Dedifferentiated amniotic fluid mesenchymal stem cell (primary cell): ENCODE data around the gene PEX3.
A peak's percentile ranks its signal among the peaks of the same experiment; 100 is the strongest.
"Not testable (repeated sequence)": the region's sequence is repeated elsewhere in the genome, so short reads cannot be mapped to it uniquely, and the experiment has no call there.

Experiments
- DNase-seq: peaks from one replicate; pipeline ENCODE4 v3.0.0-alpha.2; 2016; ENCODE audit errors: extremely low spot score

Gene PEX3

DNA sequence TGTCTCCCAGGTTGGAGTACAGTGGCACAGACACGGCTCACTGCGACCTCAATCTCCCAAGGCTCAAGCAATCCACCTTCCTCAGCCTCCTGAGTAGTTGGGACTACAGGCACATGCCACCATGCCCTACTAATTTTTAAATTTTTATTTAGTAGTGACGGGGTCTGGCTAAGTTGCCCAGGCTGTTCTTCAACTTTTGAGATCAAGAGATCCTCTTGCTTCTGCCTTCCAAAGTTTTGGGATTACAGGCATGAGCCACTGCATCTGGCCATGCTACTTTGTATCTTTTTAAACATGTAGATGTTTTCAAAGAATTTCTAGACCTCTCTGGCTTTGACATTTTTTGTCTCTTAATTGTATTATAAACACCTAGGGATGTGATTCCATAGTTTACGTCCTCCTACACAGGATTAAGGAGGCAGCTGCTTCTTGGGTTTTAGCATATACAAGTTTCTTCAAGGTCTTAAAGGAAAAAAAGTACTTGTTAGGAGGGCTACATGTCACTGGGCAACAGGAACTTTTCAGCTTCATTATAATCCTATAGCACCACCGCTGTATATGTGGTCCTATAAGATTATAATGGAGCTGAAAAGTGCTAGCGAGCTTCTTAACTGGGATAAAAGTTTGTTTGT, 1.4 kb upstream of the PEX3 start:
- DNase-seq = no peak

DNA sequence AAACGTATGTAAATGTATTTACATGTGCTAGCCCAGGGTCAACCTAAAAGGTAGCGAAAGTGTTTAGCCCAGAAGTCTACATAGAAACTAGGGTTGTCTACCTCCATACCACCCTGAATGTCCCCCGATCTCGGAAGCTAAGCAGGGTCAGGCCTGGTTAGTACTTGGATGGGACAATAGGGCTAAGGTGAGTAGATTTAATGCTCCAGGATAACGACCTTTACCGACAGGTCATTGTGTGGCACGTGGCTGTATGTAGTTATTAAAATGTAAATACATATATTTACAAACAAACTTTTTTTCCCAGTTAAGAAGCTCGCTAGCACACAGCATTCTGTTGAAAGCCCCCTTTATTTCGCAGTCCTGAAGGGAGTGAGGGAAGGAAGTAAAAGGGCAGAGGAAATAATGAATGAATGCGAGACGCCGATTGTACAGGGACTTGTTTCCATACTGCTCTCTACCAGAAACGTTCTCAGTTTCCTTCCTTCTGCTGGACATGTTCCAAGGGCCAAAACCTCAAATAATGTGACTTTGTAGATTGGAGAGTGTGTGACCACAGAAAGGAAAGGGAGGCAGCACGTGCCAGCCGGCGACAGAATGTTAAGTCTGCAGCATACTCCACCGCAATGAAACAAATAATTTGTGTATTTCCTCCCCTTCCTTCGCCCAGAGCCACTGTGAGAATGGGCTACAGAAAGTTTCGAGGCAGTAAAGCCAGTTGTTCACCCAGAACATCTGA, 722 bp upstream of the PEX3 start:
- DNase-seq = no peak

DNA sequence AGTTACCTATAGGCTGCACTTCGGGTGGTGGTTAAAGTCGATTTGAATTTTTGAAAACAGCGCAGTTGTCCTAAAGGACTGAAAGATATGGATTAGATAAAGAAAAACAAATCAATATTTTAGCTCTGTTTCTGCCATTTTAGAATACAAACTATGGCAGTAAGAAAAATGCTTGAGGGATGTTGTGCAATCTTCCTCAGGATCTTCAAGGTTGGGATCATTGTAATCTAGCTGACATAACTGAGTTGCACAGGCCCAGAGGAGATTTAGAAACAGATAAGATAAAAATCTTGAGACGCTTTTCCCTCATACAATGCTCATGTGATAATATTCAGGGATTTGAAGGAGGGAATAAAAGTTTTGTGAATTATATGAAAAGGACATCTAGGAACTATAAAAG, 926 bp downstream of the PEX3 start:
- peak; percentile 26 for DNase-seq

DNA sequence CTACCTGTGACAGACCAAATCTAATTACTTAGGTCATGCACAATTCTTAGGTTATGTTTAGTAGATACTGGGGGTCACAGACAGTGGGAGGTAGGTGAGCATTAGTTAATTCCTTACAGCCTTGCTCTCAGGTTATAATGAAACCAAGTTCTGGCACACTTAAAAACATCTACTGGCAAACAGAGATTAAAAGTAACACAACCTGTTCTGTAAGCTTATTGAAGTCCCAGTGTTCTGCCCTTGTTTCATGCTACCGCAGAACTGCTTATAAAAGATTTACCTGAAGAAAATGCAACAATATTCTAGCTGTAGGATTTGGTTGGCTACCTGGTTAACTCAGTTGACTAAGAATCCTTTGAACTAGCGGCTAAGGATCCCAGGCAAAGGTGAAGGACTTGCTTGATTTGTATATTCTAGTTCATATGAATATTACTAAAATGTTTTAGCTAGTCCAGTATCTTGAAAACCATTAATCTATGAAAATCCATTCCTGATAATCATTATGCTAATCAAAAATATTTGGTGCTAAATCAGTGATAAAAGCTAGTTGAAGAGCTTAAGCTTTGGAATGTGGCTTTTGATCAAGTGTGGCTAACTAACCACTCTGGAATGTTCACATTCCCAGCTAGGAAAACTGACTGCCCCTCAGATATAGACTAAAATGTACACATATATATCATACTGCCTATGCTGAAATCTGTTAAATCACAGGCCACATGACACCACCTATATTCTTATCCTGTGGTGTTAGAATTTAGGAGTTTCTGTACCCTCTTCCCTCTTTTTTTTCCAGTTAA, 7.2 kb downstream of the PEX3 start:
- DNase-seq = no peak

DNA sequence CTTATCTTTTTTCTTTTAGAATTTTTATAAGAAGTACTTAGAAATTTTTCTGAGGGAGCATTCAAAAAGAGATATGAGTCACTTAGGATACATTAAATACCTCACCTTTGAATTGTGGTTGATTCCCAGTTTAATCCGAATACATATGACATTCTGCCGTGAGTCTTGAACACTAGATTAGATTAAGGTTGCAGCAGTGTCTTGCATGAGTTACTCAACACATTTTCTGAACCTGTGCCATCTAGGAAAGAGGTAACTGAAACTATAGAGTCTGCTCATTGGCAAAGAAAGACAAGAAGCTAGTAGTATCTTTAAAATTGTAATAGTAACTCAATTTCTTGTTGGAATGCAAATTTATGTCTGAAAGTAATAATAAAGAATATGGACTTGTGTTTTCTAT, 14.9 kb downstream of the PEX3 start:
- DNase-seq = no peak

DNA sequence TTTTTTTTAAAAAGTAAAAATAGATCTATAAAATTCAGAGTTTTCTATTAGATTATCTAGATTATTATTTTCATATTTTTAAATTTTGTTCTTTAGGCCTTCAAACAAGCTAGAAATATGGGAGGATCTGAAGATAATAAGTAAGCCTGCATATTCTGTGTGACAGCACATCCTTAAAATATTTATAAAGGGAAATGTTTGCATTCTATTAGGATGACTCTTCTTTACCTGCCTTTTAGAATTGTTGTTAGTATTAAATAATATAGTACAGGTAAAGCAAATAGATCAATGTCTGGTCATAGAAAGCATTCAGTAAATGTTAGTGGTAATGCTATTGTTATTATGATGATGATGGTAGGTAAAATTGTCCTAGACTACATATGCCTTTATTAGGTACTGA, 17.4 kb downstream of the PEX3 start:
- DNase-seq = no peak

DNA sequence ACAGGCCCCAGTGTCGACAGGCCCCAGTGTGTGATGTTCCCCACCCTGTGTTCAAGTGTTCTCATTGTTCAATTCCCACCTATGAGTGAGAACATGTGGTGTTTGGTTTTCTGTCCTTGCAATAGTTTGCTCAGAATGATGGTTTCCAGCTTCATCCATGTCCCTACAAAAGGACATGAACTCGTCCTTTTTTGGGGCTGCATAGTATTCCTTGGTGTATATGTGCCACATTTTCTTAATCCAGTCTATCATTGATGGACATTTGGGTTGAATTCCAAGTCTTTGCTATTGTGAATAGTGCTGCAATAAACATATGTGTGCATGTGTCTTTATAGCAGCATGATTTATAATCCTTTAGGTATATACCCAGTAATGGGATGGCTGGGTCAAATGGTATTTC, 18.2 kb downstream of the PEX3 start:
- not testable (repeated sequence) for DNase-seq

DNA sequence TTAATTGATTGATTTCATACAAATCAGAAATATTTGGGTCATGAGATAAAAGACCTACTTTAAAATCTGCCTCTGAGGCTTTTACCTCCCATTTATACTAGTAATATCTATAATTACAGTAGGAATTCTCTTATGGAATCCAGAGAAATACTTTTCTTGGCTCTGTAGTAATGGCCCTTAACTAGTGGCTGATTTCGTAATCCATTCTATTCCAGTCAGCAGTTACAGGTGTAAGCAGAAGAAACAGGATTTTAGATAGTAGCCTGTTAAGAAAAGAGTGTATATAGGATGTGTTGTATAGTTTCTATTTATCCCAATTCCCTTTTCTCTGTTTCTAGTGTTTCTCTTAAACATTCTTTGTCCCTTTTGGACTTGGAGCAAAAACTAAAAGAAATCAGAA, 21.2 kb downstream of the PEX3 start:
- DNase-seq = no peak

DNA sequence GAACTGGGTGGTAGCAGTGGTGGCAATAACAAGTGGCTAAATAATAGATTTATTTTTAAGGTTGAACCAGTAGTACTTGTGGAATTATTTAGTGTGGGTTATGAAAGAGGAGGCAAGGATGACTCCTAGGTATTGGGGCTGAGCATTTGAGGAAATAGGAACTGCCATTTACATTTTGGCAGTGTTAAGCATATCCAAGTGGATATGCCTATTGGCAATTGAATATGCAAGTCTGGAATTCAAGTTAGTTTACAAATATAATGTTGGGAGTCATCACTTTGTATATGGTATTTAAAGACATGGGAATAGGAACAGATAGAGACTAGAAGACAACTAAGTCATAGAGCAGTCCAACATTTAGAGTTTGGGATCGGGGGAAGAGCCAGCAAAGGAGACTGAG, 25.9 kb downstream of the PEX3 start:
- no peak for DNase-seq

DNA sequence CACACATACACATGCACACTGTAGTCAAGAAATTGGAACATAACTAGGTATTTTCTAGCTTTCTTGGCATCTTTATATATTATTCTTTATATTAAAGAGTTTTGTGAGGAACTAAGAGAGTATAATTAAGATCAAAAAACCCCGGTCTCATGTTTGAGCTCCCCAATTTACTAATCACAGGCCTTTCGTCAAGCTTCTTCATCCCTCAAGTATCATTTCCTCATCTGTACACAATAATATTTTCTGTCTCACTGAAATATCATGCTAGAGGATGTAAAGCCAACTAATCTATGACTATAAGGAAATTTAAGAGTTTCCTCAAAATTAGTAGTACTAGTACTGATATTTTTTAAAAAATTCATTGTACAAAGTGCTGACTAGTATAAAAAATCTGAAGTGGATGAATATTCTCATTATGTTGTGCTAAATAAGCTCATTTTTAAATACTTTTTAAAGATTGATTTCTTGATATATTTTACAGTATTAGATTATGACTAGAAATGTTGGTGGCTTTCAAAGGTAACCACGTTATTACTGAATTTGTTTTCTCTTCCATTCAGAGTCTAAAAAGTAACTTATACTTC, 28.0 kb downstream of the PEX3 start:
- no peak for DNase-seq

DNA sequence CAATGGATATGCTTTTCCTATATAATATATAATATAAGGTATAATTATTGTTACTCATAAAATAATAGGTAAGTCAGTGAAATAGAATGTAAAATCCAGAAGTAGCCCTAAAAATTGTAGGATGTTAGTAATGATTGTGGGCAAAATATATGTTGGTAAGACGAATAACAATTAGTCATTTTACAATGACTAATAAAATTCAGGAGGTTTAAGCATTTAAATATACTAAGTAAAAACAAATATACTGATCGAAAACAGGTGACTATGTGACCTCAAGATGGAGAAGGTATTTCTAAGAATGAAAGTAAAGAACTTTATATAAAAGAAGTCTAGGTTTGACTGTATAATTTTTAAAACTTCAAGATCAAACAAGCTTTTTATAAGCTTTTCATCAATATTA, 32.0 kb downstream of the PEX3 start:
- no peak for DNase-seq

DNA sequence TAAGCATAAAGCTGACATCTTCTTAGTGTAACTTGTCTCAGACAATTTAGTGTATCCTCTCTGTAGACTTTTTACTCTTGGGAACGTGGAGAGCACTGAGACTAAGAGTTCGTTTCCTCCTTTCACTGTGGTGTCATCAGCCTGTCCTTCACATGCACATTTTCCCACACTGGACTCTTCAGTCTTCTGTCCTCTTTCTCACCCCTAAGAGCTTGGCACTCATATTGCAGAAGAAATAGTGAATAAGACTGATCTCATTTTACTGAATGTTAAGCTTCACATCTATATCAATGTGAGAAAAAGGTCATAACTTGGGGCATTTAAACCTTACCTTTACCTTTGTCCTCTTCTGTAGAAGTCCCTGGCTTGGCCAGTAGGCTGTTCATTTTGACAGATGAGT, 35.4 kb downstream of the PEX3 start:
- no peak for DNase-seq

DNA sequence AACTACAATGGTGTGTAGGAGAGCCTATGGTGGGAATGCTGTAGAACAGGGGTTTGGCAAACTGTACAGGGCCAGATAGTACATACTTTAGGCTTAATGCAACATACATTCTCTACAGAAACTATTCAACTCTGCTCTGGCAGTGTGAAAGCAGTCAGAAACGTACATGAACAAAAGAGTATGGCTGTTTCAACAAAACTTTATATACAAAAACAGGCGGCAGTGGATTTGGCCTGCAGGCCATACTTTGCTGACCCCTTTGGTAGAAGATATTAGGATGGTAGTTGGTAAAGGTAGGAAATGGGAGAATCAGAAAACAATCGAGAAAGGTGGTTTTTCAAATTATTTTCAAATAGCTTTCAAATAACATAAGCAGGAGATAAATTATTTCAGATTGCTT, 36.1 kb downstream of the PEX3 start:
- no peak for DNase-seq

DNA sequence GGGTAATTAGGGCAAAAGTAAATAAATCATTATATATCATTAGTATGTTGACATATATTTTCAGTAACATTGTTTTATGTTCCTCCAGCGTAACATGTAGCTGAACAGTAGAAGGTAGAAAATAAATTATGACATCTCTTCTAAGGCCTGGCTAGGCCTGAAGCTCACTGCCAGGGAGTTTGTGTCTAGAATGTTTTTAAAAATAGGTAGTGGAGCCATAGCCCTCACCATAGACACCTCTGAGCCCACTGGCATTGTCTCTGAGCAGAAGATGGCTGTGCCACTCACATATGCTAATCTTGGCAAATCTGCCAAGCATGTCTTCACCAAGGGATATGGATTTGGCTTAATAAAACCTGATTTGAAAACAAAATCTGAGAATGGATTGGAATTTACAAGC, 39.6 kb downstream of the PEX3 start:
- DNase-seq = no peak

DNA sequence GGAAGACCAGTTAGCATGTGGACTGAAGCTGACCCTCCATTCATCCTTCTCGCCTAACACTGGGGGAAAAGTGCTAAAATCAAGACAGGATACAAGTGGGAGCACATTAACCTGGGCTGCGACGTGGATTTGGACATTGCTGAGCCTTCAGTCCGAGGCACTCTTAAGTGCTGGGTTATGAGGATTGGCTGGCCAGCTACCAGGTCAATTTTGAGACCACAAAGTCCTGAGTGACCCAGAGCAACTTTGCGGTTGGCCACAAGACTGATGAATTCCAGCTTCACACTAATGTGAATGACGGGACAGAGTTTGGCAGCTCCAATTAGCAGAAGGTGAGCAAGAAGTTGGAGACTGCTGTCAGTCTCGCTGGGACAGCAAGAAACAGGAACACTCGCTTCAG, 40.2 kb downstream of the PEX3 start:
- DNase-seq = no peak

DNA sequence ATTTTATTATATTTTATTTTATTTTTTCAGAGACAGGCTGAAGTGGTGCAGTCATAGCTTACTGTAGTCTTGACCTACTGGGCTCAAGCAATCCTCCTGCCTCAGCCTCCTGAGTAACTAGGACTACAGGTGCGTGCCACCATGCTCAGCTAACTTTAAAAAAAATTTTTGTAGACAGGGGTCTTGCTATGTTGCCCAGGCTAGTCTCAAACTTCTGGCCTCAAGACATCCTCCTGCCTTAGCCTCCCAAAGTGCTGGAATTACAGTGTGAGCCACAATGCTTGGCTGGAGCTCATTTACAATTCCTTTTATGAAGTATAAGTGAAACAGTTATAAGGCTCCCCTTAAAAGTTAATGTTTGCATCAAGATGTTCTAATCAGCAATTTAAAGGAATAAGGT, 46.4 kb downstream of the PEX3 start:
- DNase-seq = no peak

DNA sequence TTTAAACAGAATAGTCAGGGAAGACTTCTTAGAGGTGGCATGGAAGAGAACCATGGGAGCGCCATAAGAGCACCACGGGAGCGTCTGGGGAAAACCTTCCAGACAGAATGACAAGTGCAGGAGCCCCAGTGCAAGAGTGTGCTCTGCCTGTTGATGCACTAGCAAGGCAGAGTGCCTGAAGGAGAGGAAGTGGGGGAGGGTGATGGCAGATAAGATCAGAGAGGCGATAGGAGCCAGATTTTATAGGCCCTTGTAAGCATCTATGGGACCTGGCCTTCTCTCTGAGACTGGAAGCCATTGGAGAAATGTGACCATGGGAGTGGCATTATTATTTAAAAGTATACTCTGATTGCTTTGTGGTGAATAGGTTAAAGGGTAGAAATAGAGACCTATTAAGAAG, 47.8 kb downstream of the PEX3 start:
- DNase-seq = no peak

DNA sequence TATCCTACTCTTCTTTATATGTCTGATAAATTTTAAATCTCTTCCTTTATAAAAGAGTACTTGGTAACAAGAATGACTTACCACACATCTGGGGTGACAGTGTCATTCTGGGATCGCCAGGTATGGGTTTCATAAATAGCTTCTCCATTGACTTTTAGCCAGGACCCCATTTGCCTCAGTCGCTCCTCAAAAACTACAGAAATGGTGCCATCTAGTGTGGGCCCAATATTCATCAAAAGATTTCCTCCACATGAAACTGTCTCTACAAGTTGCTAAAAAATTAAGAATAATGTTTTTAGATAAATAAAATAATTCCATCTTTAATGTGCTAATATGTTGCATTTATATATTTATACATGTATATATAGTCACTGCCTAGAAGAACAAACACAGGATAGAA, 51.2 kb downstream of the PEX3 start:
- no peak for DNase-seq

DNA sequence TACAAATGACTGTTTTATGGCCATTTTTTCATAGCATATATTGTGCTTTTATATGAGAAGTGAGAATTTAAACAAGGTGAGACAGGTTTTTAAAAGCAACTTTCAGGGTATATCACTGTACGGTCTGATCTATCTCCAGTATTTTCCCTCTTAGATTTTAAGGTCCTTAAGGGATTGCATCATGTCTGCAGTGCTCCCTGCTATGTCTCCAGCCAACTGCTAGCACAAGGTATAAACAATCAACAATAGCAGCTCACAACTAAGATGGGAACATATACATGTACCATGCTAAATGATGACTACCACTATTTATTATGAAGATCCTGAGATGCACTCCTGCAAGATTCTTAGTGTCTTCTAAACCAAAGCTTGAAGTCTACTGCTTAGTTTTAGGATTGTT, 53.8 kb downstream of the PEX3 start:
- DNase-seq = no peak

DNA sequence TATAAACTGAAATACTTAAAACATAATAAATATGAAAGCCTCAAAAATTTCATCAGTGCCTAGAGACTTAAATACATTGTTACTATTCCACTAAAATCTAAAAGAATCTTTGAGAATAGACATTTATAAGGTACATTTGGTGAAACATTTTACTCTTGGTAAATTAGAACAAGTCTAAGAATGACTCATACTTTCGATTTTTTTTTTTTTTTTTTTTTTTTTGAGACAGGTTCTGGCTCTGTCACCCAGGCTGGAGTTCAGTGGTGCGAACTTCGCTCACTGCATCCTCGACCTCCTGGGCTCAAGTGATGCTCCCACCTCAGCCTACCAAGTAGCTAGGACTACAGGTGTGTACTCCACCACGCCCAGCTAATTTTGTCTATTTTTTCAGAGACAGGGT, 54.5 kb downstream of the PEX3 start:
- DNase-seq = no peak

DNA sequence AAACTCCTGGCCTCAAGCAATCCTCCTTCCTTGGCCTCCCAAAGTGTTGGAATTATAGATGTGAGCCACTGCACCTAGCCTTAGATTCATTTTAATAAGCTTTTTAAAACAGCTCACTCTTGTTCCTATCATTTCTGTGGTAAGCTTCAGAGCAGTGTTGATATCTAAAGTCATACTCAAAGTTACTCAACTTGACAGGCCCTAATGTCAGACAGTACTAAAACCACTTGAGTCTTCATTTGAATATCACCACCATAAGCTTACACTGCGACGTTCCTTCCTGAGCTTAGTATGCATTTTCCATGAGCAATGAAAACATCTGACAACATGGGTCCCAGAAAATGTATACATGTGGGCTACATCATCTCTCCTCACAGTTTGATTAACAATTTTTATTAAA, 54.9 kb downstream of the PEX3 start:
- DNase-seq = no peak

DNA sequence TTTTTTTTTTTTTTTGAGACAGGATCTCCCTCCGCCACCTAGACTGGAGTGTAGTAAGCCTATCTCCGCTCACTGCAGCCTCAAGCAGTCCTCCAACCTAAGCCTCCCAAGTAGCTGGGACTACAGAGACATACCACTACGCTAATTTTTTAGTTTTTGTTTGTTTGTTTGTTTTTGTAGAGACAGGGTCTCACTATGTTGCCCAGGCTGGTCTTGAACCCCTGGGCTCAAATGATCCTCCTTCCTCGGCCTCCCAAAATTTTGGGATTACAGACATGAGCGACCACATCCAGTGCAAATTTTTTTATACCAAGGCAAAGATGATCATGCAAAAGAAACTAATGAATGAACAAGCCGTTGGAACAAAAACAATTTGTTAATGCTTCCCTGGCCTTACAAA, 55.6 kb downstream of the PEX3 start:
- no peak for DNase-seq

DNA sequence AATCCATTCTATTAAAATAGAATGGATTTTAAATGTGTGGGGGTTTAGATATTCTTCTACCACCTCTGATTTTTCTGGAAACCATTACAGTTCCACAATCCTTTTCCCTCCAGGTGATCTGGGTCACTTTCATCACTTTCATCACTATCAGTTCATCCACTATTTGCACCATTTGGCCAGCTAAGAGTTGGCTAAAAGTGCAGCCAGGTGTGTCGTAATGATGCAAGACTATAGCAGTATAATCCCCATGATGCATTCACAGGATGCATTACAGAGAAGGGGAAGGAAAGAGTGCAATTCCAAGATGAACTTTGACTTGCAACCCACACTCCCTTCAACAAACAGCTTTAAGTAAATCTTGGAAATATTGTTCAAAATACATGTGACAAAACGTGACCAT, 56.0 kb downstream of the PEX3 start:
- no peak for DNase-seq
